ENCODE results near the gene HCRTR2. TPM values are rescaled to one million over a fixed set of nuclear protein-coding genes. Genes with fewer than 3 reads are reported as not detected.

Gene HCRTR2
- polyA plus RNA-seq, 4 donors = 0.09 TPM; not detected in 3

GRCh38 chr6:55320696-55321086 lies 146.4 kb downstream of the HCRTR2 start:
- FAIRE-seq = no peak
- Histone ChIP-seq H3K4me3 (ENCODE audit: low read depth in 1 of 3, low read length in 3 of 3) (no peak overlapping the region), H3K9me3 (ENCODE audit: control insufficient read depth in 2 of 2, insufficient read depth in 1 of 2, low read depth in 1 of 2, low read length in 1 of 2) (no peaks in the 10 kb centered on the region), H3K27ac (ENCODE audit: low read depth in 1 of 3, low read length in 2 of 3) (no peak overlapping the region), H3K4me1 (ENCODE audit: control insufficient read depth in 3 of 3, insufficient read depth in 2 of 3, low read depth in 1 of 3, low read length in 2 of 3) (no peaks in the 10 kb centered on the region), H3K27me3 (ENCODE audit: control insufficient read depth in 3 of 3, insufficient read depth in 3 of 3, low read length in 3 of 3) (no peaks in the 10 kb centered on the region), H3K36me3 (ENCODE audit: control insufficient read depth in 3 of 3, insufficient read depth in 2 of 3, low read depth in 1 of 3, low read length in 3 of 3) (no peaks in the 10 kb centered on the region)
- DNase-seq = no peak
- 37 to 55% (median 50%) methylated on average over 2 of the region's 2 CpGs for WGBS, 3 donors

DNA sequence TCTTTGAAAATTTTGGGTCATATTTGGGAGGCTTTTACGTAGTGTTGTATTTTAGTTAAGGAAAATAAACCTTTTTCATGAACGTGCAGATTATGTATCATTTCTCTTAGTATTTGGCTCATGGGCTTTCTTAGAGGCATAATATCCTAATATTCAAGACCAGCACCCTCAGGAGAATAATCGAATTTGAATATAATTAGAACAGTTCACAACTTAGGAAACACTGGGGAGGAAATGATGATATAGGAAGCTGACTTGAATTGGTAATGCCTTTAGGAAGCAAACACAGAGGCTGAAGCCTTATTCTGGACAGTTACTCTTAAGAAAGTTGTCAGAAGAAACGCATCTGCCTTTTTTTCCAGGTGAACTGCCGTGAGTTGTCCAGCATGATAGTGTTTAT lies 152.9 kb downstream of the HCRTR2 start, which contains the start of gene GFRAL:
Gene GFRAL, plus strand, starts transcription at position 301 of the 400 bp plus-strand sequence. Its CDS starts 86 bp downstream, at position 387.
- FAIRE-seq (no peak), DNase-seq (no peak)
- H3K27ac ChIP-seq (ENCODE audit: low read depth in 1 of 3, low read length in 2 of 3) = no peak within 1 kb of the TSS
- no peaks in the 10 kb centered on the region for H3K9me3 ChIP-seq (ENCODE audit: control insufficient read depth in 2 of 2, insufficient read depth in 1 of 2, low read depth in 1 of 2, low read length in 1 of 2)
- 63 to 70% (median 68%) methylated on average over 5 of the region's 5 CpGs for WGBS, 3 donors
- H3K27me3 ChIP-seq (ENCODE audit: control insufficient read depth in 3 of 3, insufficient read depth in 3 of 3, low read length in 3 of 3) = no peaks in the 10 kb centered on the region
- H3K4me3 ChIP-seq (ENCODE audit: low read depth in 1 of 3, low read length in 3 of 3) = no peak within 1 kb of the TSS
- H3K36me3 ChIP-seq (ENCODE audit: control insufficient read depth in 3 of 3, insufficient read depth in 2 of 3, low read depth in 1 of 3, low read length in 3 of 3) = no peaks in the 10 kb centered on the region
- no peaks in the 10 kb centered on the region for H3K4me1 ChIP-seq (ENCODE audit: control insufficient read depth in 3 of 3, insufficient read depth in 2 of 3, low read depth in 1 of 3, low read length in 2 of 3)

Other genes with a start within 250 kb of the HCRTR2 start
- not detected for gene GFRAL, start 153.0 kb downstream of the HCRTR2 start, polyA plus RNA-seq